GM18526 (cell line): ENCODE measurements around the gene ANKRD1.

Experiments
- POLR2A ChIP-seq: IDR thresholded peaks from 3 replicates; pipeline ENCODE4 v1.6.1; 2011; ENCODE audit not compliant: insufficient read length; ENCODE audit errors: extremely low read depth

Gene ANKRD1

DNA sequence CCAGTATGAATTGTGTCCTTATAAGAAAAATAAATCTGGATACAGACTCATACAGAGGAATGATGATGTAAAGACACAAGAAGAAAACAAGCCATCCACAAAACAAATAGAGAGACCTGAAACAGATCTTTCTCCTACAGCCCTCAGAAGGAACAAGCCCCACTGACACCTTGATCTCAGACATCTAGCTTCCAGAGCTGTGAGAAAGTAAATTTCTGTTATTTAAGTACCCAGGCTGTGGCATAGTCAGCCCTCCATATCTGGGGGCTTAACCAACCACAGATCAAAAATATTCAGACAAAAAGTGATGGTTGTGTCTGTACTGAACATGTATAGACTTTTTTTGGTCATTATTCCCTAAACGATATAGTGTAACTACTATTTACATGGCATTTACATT is 23.9 kb upstream of the ANKRD1 start:
- no peak for TF ChIP-seq POLR2A

DNA sequence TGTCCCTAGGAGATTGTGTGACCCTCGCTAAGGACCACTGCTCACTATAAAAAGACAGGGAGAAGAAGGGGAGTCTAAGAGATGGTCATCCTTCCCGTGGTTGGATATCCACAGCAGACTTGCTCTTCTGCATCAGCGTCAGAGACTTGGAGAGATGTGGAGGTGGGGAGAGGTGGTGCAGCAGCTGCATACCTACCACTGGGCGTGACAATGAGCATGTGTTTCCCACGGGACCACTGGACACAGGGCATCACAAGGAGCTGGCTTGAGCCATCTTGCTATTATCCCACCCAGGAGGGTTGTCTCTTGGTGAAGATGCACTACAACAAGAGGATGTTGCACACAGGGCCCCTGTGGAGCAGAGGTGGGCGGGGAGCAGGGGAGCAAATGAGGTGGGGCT is 18.8 kb upstream of the ANKRD1 start:
- no peak for TF ChIP-seq POLR2A

DNA sequence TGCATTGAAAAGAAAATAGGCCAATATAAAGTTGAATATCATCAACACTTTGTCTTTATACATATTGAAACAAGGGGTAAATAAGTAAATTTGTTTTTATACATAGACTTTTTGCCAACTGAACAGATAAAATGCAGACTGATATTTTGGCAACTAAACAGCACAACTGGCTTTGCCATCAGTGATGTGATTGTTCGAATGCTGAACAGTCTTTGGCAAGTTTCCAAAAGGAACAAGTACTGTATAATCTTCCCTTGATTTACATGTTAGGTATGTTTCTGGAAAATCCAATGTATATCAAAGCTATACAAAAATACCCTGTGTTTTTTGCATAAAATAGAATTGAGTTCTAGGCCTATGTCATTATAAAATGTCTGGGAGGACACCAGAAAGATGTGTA is 18.2 kb upstream of the ANKRD1 start:
- TF ChIP-seq POLR2A: no peak

DNA sequence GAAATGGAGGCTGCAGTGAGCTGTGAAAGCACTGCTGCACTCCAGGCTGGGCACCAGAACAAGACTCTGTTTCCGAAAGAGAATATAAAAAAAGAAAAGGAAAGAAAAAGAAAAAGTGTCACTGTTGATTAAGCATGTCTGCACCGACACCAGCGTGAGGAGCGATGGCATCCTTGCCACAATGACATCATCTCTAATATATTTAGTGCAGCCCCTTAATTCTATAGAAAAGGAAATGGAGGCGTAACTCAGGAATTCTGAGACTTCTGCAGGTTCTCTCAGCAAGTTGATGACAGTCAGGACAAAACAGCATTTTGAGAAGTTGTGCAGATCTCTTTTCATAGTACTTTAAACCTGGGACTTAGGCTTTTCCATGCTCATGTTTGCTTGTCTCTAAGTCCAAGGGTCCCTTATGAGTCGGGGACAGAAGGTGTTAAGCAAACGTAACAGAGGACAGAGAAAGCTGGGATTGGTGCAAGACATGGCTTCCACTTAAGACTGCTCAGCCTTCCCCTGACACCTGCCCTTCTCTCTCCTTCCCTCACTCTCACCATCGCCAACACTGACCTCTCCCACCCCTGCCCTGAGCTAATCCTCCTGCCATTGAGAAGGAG is 16.9 kb upstream of the ANKRD1 start:
- TF ChIP-seq POLR2A: no peak

DNA sequence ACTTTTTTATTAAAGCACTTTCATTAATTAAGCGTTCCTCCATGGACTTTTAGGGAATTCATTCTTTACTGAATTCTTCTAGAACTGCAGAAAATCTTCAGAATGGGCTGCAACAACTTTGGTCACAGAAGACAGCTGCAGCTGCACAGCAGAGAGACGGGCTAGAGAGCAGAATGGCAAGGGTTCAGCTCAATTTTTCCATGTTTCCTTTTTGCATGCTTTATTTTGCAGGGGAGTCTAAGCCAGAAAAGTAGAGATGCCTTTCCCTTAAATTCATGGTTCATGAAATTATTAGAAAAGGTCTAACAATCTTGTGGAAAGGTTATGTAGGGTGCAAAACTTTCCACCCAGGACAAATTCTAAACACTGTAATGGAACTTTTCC is 15.4 kb upstream of the ANKRD1 start:
- no peak for TF ChIP-seq POLR2A

DNA sequence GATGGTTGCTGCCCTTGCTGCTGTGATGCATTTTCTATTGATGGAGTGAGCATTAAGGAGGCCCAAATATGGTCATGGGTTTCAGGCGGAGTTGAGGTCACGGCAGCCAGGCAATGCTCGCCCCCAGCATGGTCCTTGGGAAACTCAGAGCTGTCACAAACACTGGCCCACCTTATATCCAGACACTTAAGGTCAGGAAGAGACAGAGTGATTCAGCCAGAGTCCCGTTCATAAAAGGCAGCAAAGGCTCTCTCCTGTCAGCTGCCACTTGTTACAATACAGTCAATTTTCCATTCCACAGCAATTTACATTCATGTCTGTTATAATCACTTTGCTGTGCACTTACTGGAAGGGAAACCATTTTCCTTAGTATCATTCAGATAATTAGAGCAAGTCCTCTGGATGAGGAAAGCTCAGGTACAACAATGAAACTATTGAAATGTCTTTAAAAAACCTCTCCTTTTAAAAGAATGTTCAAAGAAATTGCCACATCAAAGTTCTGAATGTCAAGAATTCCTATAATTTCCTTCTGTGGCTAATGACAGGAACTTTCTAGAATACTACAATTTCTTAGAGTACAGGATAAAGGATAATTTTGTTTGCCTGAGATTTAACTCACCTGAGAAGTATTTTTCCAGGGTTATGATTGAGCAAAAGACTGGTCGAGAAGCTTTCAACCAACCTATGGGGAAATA is 14.8 kb upstream of the ANKRD1 start:
- TF ChIP-seq POLR2A: no peak

DNA sequence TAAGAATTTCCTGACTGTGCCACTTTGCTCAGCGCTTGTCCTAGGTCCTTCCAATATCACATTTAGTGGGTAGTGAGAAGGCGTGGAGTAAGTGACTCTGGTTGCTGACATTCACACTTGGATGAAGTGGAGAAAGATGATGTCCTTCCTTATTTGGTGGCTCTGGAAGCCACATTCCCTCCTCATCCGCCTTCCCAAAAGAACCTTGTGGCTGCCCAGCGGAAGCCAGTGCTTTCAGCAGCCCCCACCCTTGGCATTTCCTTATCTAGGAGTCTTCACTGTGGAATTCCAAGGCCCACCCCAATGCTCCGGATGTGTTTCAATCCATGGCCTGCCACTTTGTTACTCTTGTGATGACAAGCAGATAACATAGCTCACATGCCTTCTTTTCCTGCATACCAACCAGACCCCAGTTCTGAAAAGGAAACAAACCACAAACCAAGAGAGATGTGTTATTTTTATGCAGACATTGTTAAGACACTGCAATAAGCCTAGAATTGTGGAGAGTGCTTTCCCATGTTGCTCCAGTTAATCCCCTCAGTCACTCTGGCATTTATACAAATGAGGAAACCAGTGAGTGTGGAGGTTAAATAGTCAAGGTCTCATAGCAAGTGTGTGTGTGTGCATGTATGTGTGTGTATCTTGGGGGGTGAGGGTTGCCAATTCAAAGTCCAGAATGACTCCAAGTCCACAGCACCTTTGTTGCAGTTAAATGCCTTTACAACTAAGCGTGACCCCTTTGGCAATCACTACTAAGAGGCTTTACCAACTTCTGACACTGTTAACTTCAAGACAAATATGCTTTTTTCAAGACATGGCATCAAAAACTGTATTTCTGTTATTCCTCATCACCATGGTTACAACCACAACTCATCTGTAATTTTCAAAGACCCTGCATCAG is 10.3 kb upstream of the ANKRD1 start:
- TF ChIP-seq POLR2A: no peak

DNA sequence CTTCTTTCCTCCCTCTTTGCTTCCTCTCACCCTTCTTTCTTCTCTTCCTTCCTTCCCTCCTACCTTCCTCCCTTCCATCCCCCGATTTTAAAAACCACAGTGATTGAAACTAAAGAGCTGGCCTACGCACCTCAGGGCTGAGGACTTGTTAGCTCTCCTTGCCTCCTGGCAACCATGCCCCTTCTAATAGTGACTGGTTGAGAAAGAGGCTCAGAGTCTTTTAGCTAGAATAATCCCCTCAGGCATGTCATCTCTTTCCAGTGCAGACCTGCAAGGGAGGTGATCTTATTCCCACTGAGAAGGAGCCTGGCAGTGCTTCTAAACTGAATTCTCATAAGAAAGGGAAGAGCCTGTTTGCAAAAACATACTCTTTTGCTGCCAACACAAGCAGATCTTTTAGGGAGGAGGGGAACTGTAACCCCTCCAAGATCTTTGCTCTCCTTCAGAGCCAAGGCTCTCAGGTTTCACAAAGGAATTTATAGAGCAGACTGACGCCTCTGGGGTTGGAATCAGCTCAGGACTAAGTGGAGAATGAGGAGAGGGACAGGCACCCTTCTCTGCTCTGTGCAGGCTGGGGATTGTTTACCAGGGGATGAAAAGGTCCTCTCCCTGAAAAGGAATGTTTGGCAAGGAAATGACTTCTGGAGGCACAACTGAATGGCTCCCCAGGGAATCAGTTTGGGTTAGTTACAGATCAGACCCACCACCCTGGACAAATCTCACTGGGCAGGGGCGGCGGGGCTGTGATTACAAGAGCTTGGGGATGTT is 9.4 kb upstream of the ANKRD1 start:
- no peak for TF ChIP-seq POLR2A

DNA sequence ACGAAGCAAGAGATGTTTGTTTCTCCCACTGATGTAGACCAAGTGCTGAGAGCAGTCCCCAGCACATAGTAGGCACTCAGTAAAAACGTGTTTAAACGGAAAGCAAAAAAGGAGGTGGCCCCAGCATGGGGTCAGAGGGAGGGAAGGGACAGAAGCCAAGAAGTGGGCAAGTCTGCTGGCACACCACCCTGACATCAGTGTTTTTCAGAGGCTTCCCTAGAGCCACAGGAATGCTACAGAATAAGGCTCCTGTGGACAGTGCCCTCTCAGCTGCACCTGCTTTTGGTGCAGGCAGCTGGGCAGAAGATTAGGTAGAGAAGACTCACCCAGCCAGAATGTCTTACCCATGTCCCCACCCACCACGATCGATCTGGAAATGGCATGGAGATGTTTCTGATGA is 8.3 kb upstream of the ANKRD1 start:
- no peak for TF ChIP-seq POLR2A

DNA sequence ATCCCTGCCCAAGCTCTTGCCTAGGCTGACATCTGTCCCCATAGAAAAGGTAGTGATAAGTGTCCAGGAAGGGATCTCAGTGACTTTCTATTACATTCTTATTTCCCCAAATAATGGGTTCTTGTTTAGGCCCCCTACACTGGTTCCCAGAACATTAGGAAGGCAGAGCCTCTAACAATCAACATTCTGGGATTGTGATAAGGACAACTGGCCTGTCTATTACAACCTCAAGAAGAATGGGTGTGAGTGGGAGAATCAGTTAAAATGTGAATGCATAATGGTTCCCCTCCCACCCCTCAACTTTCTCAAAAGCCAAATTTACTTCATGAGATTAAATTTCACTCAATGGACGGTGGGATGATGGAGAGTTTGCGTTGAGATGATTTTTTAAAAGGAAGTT is 6.4 kb upstream of the ANKRD1 start:
- TF ChIP-seq POLR2A: no peak

DNA sequence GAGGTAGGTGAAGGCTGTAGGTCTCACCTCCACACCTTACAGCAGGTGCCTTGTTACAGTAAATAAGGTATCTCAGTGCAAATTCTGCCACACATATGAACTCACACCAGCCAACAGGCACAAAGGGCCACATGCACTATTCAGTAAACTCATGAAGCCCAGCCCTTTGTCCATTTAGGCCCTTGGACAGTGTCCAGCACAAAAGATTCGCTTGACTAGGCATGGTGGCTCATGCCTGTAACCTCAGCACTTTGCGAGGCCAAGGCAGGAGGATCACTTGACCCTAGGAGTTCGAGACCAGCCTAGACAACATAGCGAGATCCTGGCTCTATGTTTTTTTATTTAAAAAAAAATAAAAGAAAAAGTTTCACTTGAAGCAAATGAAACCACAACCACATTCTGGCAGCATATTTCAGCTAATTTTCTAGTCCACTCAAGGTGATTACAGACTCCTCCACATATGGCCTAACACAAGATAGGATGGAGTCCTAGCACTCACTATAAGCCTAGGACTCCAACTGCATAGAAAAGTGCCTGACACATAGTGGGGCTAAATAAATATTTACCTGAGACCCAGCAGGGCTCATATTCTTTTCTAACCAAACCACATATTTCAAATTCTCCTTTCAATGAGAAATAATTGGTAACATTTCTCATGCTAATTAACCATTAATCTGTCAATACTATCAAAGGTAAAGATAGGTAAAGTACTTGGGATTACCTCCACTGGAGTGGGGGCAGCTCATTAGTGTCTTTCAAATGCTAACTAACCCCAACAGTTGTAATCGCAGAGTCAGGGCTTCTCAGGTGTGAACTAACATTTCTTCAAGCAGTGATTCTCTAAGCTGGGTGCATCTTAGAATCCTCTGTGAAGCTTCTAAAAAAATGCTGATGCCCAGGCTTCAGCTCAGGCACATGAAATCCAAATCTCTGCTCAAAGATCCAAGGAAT is 4.5 kb upstream of the ANKRD1 start:
- no peak for TF ChIP-seq POLR2A

DNA sequence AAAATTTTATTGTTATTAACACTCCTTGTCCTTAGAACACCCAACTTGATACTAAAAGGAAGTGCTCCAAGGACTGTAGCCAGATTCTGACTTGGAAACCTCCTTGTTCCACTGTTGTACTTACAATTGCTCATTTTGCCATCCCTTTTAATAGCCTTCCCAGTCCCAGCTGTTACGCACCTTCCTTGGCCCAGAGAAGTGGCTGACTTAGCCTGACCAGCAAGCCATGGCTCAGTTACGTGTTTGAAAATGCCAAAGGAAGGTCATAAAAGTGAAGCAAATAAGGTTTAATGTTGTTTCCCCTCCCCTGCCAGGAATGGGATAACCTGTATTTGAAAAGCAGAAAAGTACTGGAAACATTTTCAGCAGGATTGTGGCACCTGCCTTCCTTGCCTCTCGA is 3.7 kb upstream of the ANKRD1 start:
- TF ChIP-seq POLR2A: no peak

DNA sequence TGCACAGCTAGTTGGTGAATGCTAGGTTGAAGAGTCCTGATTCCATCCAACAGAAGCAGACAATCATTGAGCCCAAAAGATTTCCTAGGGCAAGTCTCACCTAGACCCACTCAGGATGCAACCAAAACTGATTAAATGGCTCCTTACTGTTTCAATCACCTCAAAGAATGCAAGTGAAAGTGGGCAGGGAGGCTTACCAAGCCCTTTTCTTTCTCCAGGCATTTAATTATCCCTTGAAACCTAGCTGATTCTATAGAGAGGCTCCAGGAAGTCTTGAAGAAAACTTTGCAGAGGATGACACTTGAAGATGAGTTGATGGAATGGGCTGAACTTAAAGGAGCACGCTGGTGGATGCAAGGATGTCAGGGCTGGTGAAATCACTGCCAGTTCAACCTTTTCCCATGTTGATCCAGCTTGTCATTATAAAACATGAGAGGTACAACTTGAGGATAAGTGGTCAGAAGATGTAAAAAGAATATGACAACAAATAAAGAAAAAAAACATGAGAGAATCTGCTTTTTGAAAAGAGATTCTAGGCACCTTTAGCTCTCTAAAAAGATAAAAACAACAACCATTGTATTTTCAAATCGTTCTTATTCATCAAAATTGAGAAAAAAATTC is 2.3 kb upstream of the ANKRD1 start:
- TF ChIP-seq POLR2A: no peak

DNA sequence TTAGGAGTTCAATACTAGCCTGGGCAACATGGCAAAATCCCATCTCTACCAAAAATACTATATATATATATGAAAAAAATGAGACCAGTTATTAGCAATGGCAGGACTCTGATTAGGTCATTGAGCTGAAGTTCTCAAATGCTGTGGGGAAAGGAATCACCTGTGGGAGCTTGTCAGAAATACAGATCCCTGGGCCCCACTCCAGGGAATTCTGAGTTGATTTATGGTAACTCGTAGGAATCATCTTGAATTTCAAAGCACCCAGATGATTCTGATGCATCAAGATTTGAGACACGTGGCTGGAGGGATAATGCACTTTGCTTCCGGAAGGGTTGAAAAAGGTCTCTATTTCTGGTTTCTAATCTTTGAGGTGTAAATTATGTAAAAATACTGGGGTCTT is 1.0 kb upstream of the ANKRD1 start:
- no peak for TF ChIP-seq POLR2A
